ENCODE results near the gene GPR156.

GPR156 gene

DNA sequence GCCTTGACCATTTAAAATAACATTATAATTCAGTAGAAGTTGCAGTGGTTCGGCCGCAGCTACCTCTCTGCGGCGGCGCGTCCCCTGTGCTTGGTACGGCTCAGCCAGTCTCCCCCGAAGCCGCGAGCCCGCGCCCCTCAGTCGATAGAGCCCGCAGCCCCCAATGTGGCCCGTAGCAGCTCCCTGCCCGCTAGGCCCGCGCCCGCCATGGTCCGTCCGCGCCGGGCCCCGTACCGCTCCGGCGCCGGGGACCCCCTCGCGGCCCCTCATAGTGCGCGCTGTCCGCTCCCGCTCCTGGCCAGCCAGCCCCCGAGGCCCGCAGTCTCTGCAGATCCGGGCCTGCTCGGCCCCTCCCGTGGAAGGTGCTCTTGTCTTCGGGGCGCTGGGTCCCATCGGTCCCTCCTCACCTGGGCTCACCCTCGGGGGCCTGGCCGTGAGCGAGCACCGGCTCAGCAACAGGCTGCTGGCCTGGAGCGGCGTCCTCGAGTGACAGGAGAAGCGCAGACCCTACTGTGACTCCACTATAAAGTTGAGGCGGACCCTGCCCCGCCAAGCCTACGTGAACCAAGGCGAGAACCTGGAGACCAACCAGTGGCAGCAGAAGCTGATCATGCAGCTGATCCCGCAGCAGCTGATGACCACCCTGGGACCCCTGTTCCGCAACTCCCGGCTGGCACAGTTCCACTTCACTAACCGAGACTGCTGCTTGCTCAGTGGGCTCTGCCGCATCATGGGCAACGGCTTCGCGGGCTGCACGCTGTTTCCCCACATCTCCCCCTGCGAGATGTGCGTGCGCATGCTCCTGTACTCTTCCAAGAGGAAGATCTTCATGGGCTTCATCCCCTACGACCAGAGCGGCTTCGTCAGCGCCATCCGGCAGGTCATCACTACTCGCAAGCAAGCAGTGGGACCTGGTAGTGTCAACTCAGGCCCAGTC, 21.8 kb upstream of the GPR156 start:
- TF ChIP-seq EZH2phosphoT487 (IDR thresholded peaks at IDR 0.05; ENCODE audit: low read length) (no peak), CTCF (IDR thresholded peaks at IDR 0.05; ENCODE audit: low read length) (no peak), EZH2 (optimal IDR thresholded peaks at IDR 0.05; ENCODE audit: low read depth, low read length) (no peak)
- H4K20me1 ChIP-seq (ENCODE audit: insufficient read depth, low read length), result no peaks in the 10 kb centered on the region
- H3K79me2 ChIP-seq (ENCODE audit: low read length), result no peaks in the 10 kb centered on the region
- H3K4me3 ChIP-seq (ENCODE audit: low read length), result no peak overlapping the region
- no peak for DNase-seq
- no peaks in the 10 kb centered on the region for H3K36me3 ChIP-seq (replicated peaks; ENCODE audit: insufficient read depth, low read length)
- no peaks in the 10 kb centered on the region for H3F3A ChIP-seq (ENCODE audit: insufficient read depth, low read length)
- H3K9me2 ChIP-seq (replicated peaks; ENCODE audit: insufficient read depth, low read length), result no peaks in the 10 kb centered on the region
- no peaks in the 10 kb centered on the region for H3K27me3 ChIP-seq (replicated peaks; ENCODE audit: insufficient read depth, low read length)
- no peak overlapping the region for H3K9ac ChIP-seq (ENCODE audit: low read length)
- no peaks in the 10 kb centered on the region for H3K4me1 ChIP-seq (ENCODE audit: low read length)
- no peaks in the 10 kb centered on the region for H3K9me3 ChIP-seq (replicated peaks; ENCODE audit: insufficient read depth, low read length)
- H3K27ac ChIP-seq (ENCODE audit: low read length), result no peak overlapping the region
- no peak overlapping the region for H2AFZ ChIP-seq (ENCODE audit: low read length)
- no peak overlapping the region for H3K4me2 ChIP-seq (ENCODE audit: low read depth, low read length)

GRCh38 chr3:120304616-120305015, 19.6 kb upstream of the GPR156 start:
- Histone ChIP-seq H3F3A (ENCODE audit: insufficient read depth, low read length) (no peaks in the 10 kb centered on the region), H3K4me3 (ENCODE audit: low read length) (no peak overlapping the region), H3K27me3 (replicated peaks; ENCODE audit: insufficient read depth, low read length) (no peaks in the 10 kb centered on the region), H3K27ac (ENCODE audit: low read length) (no peak overlapping the region), H3K9ac (ENCODE audit: low read length) (no peak overlapping the region), H3K36me3 (replicated peaks; ENCODE audit: insufficient read depth, low read length) (no peaks in the 10 kb centered on the region), H3K79me2 (ENCODE audit: low read length) (no peaks in the 10 kb centered on the region), H3K9me2 (replicated peaks; ENCODE audit: insufficient read depth, low read length) (no peaks in the 10 kb centered on the region), H2AFZ (ENCODE audit: low read length) (no peak overlapping the region), H4K20me1 (ENCODE audit: insufficient read depth, low read length) (no peaks in the 10 kb centered on the region), H3K9me3 (replicated peaks; ENCODE audit: insufficient read depth, low read length) (no peaks in the 10 kb centered on the region), H3K4me2 (ENCODE audit: low read depth, low read length) (no peak overlapping the region), H3K4me1 (ENCODE audit: low read length) (no peaks in the 10 kb centered on the region)
- TF ChIP-seq CTCF (IDR thresholded peaks at IDR 0.05; ENCODE audit: low read length) (no peak), EZH2 (optimal IDR thresholded peaks at IDR 0.05; ENCODE audit: low read depth, low read length) (no peak), EZH2phosphoT487 (IDR thresholded peaks at IDR 0.05; ENCODE audit: low read length) (no peak)
- DNase-seq, result no peak

DNA sequence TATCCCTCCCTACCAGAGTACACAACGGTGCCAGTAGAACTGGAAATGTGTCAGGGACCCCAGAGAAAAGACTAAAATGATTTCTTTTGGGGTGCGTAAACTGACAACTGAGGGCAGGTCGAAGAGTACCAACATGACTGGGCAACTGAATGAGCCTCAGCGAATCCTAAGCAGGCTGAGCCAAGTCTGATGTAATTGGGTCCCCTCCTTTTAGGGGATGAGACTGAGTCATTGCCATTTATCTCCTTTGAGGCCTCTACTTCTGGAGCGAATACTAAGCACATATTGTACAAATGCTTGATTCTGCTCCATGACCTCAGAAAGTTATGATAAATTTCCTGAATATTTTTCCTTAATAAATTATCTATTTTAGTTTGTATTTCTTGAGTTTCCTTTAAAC, 17.3 kb upstream of the GPR156 start:
- Histone ChIP-seq H3K4me2 (ENCODE audit: low read depth, low read length) (no peak overlapping the region), H2AFZ (ENCODE audit: low read length) (no peak overlapping the region), H4K20me1 (ENCODE audit: insufficient read depth, low read length) (no peaks in the 10 kb centered on the region), H3K36me3 (replicated peaks; ENCODE audit: insufficient read depth, low read length) (no peaks in the 10 kb centered on the region), H3K27ac (ENCODE audit: low read length) (no peak overlapping the region), H3K4me3 (ENCODE audit: low read length) (no peak overlapping the region), H3F3A (ENCODE audit: insufficient read depth, low read length) (no peaks in the 10 kb centered on the region), H3K79me2 (ENCODE audit: low read length) (no peaks in the 10 kb centered on the region), H3K9ac (ENCODE audit: low read length) (no peak overlapping the region), H3K9me2 (replicated peaks; ENCODE audit: insufficient read depth, low read length) (no peaks in the 10 kb centered on the region), H3K27me3 (replicated peaks; ENCODE audit: insufficient read depth, low read length) (no peaks in the 10 kb centered on the region), H3K9me3 (replicated peaks; ENCODE audit: insufficient read depth, low read length) (no peaks in the 10 kb centered on the region), H3K4me1 (ENCODE audit: low read length) (no peaks in the 10 kb centered on the region)
- TF ChIP-seq CTCF (IDR thresholded peaks at IDR 0.05; ENCODE audit: low read length), result no peak
- no peak for TF ChIP-seq EZH2phosphoT487 (IDR thresholded peaks at IDR 0.05; ENCODE audit: low read length)
- TF ChIP-seq EZH2 (optimal IDR thresholded peaks at IDR 0.05; ENCODE audit: low read depth, low read length), result no peak
- no peak for DNase-seq

All from MM.1S (cell line).